Neural progenitor cell (in vitro differentiated cells): ENCODE results near the gene NLRP11.

Experiments
- CTCF ChIP-seq: fragments of 200-600 bp; sonication (generic); IDR thresholded peaks from 2 replicates; pipeline ENCODE4 v1.5.1; 2017; ENCODE audit warnings: antibody characterized with exemption, mild to moderate bottlenecking
- EZH2 ChIP-seq: fragments of 200-600 bp; sonication (generic); IDR thresholded peaks from 2 replicates; pipeline ENCODE4 v1.6.1; 2017; ENCODE audit warnings: antibody characterized with exemption, mild to moderate bottlenecking, moderate library complexity

- TF ChIP-seq CTCF (no peak), EZH2 (no peak)
These were observed 4.5 kb upstream of the NLRP11 start, which contains the start of gene NLRP4 for GRCh38 chr19:55836340-55836739.
